Measurements from ENCODE around the gene MRPS18A.

Gene MRPS18A

DNA sequence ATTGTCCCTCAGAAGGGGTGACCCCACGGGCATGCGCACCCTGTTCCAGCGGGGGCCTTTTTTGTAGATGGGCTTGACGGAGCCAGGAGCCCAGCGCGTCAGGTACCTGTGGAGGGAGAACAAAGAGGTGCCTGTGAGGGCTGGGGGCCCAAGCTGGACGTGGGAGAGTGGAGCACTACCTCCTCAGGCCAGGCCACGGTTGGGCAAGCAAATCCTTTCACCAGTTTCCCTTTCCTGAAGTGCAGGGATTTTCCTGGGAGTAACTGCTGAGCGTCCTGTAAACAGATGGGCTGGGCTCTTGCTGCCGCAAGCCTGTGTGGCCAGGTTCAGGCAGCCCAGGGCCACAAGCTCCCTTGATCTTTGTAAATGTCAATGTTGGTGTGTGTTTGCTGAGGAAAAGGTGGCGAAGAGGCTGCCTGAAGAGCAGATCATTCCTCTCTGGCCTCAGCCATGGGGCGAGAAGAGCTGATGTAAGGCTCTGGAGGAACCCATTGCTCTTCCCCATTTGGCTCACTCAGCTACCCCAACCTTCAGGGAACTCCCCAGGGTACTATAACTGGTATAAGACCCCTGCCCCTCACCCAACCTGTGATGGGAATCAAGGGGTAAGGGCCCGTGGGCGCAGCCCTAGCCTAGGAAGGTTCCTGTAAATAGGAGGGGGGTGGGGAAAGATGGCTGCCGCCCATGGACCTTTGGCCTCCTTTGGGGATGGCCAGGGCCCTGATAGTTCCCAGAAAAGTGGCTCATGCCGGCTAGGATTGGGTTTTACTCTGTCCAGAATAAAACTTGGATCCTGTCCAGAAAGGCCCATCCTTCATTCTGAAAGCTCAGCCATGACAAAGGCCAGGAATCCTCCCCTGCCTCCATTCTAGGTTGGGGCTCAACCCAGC is 15.5 kb downstream of the MRPS18A start:
- Histone ChIP-seq H3K4me3 (ENCODE audit: low read depth, low read length) (no peak overlapping the region), H3K27me3 (no peaks in the 10 kb centered on the region)

GRCh38 chr6:43671011-43671800 is 16.4 kb downstream of the MRPS18A start:
- no peak for DNase-seq
- H3K4me1 ChIP-seq: peaks cover 19% of the 10 kb centered on the region
- H3K9me3 ChIP-seq: no peaks in the 10 kb centered on the region
- TF ChIP-seq CTCF (IDR thresholded peaks at IDR 0.05; ENCODE audit: low read depth, low read length): no peak
- H3K4me3 ChIP-seq (ENCODE audit: low read depth, low read length): no peak overlapping the region
- H3K36me3 ChIP-seq: peaks cover 46% of the 10 kb centered on the region
- H3K27me3 ChIP-seq: no peaks in the 10 kb centered on the region

More for the DNA sequence above, 15.5 kb downstream of the MRPS18A start:
- no peaks in the 10 kb centered on the region for H3K9me3 ChIP-seq
- no peak for DNase-seq
- peaks cover 19% of the 10 kb centered on the region for H3K4me1 ChIP-seq
- H3K36me3 ChIP-seq: peaks cover 54% of the 10 kb centered on the region
- no peak for TF ChIP-seq CTCF (IDR thresholded peaks at IDR 0.05; ENCODE audit: low read depth, low read length)

- Histone ChIP-seq H3K4me1 (peaks cover 19% of the 10 kb centered on the region), H3K36me3 (peaks cover 41% of the 10 kb centered on the region)
- no peak for TF ChIP-seq CTCF (IDR thresholded peaks at IDR 0.05; ENCODE audit: low read depth, low read length)
Measured at GRCh38 chr6:43670623-43670986, 17.0 kb downstream of the MRPS18A start.

GRCh38 chr6:43669922-43670622 is 17.5 kb downstream of the MRPS18A start:
- TF ChIP-seq CTCF (IDR thresholded peaks at IDR 0.05; ENCODE audit: low read depth, low read length): no peak
- H3K4me3 ChIP-seq (ENCODE audit: low read depth, low read length): no peak overlapping the region
- H3K4me1 ChIP-seq: peaks cover 19% of the 10 kb centered on the region
- peaks cover 37% of the 10 kb centered on the region for H3K36me3 ChIP-seq
- H3K9me3 ChIP-seq: no peaks in the 10 kb centered on the region
- no peaks in the 10 kb centered on the region for H3K27me3 ChIP-seq
- no peak for DNase-seq

More at GRCh38 chr6:43670623-43670986, 17.0 kb downstream of the MRPS18A start:
- H3K27me3 ChIP-seq: no peaks in the 10 kb centered on the region
- no peak overlapping the region for H3K4me3 ChIP-seq (ENCODE audit: low read depth, low read length)
- H3K9me3 ChIP-seq: no peaks in the 10 kb centered on the region
- no peak for DNase-seq

DNA sequence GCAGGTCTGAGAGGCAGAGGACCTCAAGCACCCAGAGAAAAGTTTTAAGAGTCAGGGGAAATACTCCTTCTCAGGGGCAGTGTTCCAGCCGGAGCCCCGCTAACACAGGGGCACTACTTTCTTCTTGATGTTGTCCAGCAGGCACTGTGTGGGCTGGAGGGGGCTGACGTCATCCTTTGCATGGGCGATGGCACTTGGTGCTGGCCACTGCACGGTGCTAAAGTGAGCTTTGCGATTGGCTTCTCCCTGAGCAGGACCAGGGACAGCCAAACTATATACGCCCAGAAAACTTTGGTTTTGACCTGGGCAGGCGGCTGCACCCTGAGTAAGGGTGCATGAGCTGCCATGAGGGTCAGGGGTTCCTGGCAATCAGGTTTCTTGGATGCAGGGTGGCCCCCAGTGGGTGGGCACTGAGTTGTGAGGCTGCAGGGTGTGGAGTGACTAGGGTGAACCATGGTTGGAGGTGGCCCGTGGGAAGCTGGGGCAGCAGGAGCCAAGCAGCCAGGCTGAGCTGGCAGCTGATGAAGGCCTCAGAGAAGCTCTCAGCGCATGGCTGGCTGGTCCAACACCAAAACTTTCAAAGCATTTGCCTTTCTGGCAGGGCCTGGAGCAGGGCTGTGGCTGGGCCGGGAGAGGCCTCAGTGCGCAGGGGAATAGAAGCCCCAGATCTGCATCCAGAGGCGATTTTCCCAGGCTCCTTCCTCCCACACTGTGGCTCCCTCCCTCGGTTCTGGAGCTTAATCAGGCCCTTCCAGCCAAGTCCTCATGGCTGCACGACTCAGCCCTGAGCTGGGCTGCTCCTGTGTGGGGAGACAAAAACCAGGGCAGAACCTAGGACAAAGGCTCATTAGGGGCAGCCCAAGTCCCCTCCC is 18.3 kb downstream of the MRPS18A start:
- peaks cover 30% of the 10 kb centered on the region for H3K36me3 ChIP-seq
- no peaks in the 10 kb centered on the region for H3K27me3 ChIP-seq
- DNase-seq: peak; percentile 42
- TF ChIP-seq CTCF (IDR thresholded peaks at IDR 0.05; ENCODE audit: low read depth, low read length): no peak
- H3K9me3 ChIP-seq: no peaks in the 10 kb centered on the region
- peaks cover 19% of the 10 kb centered on the region for H3K4me1 ChIP-seq
- no peak overlapping the region for H3K4me3 ChIP-seq (ENCODE audit: low read depth, low read length)
